Mammary epithelial cell (primary cell): Measurements from ENCODE around the gene IL11RA.

ENCODE experiments used
- EZH2 ChIP-seq: IDR thresholded peaks from 2 replicates; pipeline ENCODE4 v1.6.1; 2012; ENCODE audit warnings: low read length, inconsistent platforms, borderline replicate concordance
- TF ChIP-seq, protein P1 (sequence below), 2 donors: IDR thresholded peaks in 1 of 2; conservative IDR thresholded peaks in 1 of 2; 2 replicates each; pipeline ENCODE4 v1.5.1; 2011 to 2012; ENCODE audit warnings: inconsistent platforms in 2 of 2, low read length in 2 of 2, mild to moderate bottlenecking in 2 of 2, control low read depth in 1 of 2, low read depth in 1 of 2; ENCODE audit not compliant: insufficient read depth in 1 of 2; ENCODE audit errors: extremely low read depth in 1 of 2

- TF ChIP-seq, protein P1, sequence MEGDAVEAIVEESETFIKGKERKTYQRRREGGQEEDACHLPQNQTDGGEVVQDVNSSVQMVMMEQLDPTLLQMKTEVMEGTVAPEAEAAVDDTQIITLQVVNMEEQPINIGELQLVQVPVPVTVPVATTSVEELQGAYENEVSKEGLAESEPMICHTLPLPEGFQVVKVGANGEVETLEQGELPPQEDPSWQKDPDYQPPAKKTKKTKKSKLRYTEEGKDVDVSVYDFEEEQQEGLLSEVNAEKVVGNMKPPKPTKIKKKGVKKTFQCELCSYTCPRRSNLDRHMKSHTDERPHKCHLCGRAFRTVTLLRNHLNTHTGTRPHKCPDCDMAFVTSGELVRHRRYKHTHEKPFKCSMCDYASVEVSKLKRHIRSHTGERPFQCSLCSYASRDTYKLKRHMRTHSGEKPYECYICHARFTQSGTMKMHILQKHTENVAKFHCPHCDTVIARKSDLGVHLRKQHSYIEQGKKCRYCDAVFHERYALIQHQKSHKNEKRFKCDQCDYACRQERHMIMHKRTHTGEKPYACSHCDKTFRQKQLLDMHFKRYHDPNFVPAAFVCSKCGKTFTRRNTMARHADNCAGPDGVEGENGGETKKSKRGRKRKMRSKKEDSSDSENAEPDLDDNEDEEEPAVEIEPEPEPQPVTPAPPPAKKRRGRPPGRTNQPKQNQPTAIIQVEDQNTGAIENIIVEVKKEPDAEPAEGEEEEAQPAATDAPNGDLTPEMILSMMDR (conservative IDR thresholded peaks at IDR 0.05 in 1 of 2, IDR thresholded peaks at IDR 0.05 in 1 of 2; ENCODE audit: extremely low read depth in 1 of 2, insufficient read depth in 1 of 2, low read depth in 1 of 2, low read length in 2 of 2): no peak
- no peak for TF ChIP-seq EZH2
Measured at GRCh38 chr9:34653151-34654072, 1.4 kb downstream of the IL11RA start.
